ENCODE measurements around the gene WDTC1.

GRCh38 chr1:27238032-27238431 is 3.6 kb downstream of the WDTC1 start:
- TF ChIP-seq CTCF (IDR thresholded peaks at IDR 0.05) (no peak), POLR2A (IDR thresholded peaks at IDR 0.05) (no peak)

All from right lobe of liver (tissue), 4 donors.